NCI-H524 (cell line): ENCODE data around the gene RPL10.

Source experiments
- DNase-seq, 2 experiments: peaks; one replicate each; lab custom pipeline; 2025; lab: John Stamatoyannopoulos, UW

RPL10 gene

DNA sequence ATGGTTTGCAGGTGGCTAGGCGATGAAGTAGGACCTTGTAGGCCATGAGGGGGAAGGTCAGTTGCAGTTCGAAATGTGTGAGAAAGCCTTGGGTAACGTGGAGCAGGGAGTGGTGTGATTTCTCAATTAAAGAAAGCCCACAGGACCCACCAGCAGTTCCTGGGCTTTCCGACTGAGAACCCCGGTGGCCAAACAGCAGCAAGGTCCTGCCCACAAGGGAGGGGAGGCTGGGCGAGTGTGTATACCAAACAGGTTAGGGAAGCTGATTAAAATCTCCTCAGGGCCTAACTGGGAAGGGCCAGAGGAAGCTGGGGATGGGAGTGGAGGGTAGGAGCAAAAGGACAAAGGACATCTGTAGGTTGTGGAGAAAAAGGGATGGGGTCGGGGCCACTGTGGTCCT lies 32.7 kb downstream of the RPL10 start:
- DNase-seq, result no peak

DNA sequence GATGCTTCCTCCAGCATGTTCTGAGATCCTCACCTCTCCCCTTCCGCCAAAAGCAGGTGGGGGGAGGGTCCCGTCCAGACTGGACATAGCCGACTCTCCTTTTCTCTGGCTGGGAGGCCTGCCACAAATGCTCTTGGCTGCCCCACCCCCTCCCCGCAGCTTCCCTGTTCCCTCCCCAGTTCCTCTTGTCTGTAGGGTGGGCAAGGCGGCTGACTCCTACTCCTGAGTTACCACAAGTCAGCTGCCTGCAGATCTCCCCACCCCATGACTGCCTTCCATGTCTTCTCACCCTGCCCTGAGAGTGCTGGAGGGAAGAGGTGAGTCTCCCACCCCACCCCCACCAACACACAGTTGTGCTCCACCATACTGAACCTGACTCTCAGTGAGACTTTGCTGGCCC lies 33.2 kb downstream of the RPL10 start:
- no peak for DNase-seq

DNA sequence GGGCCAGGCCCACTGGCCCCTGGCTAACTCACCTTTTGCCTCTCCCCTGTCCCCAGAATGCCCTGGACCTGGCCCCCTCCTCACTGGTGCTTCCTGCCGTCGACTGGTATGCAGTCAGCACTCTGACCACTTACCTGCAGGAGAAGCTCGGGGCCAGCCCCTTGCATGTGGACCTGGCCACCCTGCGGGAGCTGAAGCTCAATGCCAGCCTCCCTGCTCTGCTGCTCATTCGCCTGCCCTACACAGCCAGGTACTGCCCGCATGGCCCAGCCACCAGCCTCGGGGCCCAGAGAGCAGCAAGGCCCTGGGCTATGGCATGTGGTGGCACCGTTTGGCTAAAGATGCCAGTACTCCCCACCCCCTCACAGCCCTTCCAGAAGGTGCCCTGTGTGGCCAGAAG lies 34.0 kb downstream of the RPL10 start:
- DNase-seq, result no peak

DNA sequence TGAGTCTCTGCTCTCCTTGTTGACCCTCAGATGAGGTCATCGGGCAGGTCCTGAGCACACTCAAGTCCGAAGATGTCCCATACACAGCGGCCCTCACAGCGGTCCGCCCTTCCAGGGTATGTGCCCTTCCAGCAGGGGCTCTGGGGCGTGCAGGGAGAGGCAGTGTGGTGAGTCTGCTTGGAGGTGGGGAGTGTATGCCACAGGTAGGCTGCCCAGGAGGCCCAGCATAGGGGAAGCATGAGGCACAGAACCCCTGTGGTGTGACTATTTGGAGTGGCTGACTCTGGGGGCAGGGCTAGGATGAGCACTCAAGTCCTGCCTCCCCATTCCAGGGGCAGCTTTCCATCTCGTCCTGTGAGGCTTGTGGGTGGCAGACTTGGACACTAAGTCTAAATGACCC lies 35.4 kb downstream of the RPL10 start:
- DNase-seq, result no peak

DNA sequence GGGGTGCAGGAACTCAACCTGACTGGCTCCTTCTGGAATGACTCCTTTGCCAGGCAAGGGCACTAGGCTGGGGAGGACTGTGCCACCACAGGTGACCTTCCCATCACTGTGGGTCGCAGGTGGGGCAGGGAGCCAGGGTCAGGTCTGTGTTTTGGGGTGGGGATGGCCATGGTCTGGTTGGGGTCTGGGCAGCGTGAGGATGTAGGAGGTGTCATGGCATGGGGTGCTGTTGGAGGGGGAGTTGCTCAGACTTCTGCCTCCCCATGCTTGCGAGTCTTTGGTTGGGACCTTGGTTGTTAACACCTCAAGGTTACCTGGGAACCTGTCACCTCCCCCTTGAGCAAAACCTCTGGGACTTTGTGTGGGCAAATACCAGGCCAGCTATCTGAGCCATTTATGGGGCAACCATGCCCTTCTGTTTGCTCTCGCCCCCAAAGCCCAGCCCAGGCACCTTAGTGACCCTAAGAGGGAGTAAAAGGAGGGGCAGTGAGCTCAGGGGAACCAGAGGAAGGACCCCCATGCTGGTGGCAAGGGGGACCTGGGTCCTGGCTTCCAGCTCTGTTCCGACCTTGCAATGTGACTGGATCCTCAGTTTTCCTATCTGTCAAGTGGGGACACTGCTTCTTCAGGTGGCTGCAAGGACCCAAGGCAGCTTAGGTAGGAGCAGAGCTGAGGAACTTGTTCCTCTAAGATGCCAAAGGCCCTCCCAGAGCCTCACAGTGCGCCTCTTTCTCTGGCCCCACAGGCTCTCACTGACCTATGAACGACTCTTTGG lies 36.4 kb downstream of the RPL10 start:
- no peak for DNase-seq

DNA sequence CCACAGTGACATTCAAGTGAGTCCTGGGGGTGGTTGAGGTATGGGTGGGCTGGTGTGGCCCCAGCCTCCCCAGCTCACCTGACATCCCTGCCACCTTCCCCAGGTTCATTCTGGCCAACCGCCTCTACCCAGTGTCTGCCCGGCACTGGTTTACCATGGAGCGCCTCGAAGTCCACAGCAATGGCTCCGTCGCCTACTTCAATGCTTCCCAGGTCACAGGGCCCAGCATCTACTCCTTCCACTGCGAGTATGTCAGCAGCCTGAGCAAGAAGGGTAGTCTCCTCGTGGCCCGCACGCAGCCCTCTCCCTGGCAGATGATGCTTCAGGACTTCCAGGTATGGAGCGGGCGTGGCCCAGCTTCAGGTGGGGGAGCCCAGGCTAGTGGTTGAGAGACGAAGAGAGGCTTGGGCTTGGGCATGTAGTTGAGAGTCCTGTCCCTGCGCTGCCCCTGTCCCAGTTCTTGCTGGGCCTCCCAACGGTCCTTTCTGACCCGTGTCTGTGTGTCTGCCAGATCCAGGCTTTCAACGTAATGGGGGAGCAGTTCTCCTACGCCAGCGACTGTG lies 37.1 kb downstream of the RPL10 start:
- no peak for DNase-seq

DNA sequence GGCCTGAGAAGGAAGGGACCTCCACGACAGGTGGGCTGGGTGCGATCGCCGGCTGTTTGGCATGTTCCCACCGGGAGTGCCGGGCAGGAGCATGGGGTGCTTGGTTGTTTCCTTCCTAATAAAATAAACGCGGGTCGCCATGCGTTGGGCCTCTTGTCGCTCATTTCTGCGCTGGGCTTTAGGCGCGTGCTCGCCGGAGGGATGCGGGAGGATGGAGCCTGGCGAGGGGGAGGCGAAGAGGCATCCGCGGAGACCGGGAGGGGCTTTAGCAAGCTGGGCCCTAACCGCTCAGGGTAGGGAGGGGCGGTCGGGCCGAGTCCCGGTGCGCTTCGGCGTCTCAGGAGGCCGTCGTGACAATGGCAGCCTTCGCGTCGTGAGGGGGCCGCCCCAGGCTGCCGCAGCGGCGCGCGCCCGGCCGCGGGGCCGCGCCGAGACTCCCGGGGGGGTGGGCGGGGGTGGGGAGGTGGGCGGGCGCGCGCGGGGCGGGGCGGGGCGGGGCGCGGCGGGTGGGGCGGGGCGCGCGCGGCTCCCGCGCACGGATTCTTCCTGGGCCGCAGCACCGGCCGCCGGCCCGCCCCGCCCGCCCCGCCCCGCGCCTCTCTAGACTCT lies 38.3 kb downstream of the RPL10 start:
- DNase-seq, result peak in 1 of 2 experiments; percentile 49

DNA sequence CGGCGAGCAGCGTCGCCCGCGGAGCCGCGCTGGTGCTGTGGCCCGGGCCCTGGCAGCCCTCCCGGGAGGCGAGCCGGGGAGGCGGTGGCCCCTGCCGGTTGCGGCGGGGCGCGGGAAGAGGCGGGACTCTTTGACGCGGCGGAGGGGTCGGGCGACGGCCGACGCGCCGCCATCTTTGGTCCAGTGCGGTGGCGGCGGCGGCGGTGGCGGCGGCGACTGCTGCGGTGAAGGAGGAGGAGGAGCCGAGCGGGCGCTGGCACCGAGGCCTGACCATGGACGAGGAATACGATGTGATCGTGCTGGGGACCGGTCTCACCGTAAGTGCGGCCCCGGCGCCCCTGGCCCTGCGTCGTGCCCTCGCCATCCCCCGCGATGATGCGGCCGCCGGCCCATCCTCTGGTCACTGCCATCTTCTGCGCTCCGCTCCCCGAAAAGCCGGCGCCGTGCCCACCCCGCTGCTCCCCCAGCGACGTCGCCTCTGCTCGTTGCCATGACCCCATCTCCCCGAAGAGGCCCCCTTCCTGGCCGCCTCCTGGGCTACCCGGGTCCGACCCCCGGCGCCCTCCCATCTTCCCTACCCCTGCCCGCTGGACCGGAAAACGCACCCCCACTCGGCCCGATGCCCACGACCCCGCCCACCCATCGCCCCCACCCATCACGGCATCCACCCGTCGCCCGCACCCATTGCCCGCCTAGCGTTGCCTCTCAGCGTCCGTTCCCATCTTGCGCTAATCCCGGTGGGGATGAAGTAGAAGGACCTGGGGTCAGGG lies 39.0 kb downstream of the RPL10 start, which contains the start of gene GDI1:
TSS of gene GDI1 (plus strand) at position 172 of the 770 bp plus-strand sequence. CDS start at position 273, 101 bp downstream.
- DNase-seq, result peak; percentile 22 to 40

DNA sequence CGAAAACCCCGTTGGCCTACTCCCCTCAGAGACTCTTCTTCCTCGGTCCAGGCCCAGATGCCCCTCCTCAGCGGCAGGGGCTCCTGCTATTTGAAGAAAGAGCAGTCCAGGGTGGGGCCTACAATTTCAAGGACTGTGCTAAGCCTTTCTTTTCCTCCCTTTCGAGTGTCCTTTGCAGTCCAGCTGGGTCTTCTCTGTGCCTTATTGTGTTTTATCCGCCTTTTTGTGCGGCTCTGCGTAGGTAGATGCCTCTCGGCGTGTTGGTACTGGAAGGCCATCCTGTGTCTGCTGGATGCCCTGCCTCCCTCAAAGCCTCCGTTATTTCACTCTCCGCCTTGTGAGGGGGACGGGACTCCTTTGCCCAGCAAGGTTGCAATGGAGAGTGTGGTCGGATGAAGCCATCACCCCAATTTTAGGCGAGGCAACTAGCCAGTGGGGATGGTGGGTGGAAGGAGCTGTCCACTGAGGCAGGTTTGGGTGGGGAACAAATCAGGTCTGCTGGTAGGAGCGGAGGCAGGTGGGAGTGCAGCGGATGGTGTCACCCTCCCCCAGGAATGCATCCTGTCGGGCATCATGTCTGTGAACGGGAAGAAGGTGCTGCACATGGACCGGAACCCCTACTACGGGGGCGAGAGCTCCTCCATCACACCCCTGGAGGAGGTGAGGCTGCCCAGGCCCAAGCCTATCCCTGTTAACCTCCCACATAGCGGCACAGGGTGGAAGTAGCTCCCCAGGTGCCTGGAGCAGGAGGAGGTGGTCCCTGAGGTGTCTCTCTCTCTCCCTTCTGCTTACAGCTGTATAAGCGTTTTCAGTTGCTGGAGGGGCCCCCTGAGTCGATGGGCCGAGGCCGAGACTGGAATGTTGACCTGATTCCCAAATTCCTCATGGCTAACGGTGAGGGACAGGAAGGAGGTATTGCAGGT lies 40.1 kb downstream of the RPL10 start:
- no peak for DNase-seq

DNA sequence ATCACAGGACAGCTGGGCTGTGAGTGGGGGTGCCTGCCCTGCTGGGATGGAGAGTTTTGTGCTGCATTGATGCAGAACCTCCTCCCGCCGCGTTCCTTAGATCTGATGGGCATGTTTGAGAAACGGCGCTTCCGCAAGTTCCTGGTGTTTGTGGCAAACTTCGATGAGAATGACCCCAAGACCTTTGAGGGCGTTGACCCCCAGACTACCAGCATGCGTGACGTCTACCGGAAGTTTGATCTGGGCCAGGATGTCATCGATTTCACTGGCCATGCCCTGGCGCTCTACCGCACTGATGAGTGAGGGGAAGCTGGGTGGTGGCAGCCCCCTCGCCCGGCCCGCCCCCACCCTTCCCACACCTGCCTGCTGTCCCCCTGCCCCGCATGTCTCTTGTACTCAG lies 41.7 kb downstream of the RPL10 start:
- DNase-seq, result no peak

DNA sequence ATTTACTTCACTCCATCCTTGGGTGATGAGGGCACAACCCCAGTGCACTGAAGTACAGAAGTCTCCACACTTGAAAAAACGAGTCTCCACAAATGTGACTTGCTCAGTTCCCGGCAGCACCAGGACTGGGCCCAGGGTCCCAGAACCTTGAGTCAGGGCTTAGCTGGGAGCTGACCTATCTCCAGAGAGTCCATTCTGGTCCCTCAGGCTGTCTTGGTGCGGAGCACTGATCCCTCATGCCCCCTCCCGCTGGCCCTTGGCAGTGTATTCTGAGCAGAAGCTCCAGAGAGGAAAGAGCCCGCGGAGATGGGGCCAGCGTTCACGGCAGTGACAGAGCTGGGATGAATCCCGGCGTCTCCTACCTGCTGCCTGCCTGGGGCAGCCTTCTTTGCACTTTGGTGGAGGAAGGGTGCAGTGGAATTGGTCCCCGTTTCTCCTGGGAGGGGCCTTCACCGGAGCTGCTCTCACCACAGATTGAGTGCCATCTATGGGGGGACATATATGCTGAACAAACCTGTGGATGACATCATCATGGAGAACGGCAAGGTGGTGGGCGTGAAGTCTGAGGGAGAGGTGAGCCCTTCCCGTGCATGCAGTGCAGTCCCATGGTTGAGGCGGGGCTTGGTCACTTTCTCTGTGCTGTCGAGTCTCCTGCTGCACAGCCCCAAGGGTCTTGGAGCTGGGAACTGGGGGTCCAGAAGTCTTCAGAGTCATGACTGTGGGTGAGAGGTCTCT lies 42.6 kb downstream of the RPL10 start:
- DNase-seq, result no peak

DNA sequence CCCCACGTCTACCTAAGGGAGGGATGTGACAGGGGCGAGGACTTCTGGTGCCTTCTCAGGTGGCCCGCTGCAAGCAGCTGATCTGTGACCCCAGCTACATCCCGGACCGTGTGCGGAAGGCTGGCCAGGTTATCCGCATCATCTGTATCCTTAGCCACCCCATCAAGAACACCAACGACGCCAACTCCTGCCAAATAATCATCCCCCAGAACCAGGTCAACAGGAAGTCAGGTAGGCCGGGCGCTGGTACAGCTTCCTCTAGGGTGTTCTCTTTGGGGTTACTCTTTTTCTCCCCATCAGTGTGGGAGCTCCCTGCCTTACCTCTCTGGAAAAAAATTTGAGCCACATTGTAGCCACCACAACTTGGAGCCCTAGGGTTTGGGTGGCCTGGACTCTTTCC lies 43.4 kb downstream of the RPL10 start:
- DNase-seq, result no peak

DNA sequence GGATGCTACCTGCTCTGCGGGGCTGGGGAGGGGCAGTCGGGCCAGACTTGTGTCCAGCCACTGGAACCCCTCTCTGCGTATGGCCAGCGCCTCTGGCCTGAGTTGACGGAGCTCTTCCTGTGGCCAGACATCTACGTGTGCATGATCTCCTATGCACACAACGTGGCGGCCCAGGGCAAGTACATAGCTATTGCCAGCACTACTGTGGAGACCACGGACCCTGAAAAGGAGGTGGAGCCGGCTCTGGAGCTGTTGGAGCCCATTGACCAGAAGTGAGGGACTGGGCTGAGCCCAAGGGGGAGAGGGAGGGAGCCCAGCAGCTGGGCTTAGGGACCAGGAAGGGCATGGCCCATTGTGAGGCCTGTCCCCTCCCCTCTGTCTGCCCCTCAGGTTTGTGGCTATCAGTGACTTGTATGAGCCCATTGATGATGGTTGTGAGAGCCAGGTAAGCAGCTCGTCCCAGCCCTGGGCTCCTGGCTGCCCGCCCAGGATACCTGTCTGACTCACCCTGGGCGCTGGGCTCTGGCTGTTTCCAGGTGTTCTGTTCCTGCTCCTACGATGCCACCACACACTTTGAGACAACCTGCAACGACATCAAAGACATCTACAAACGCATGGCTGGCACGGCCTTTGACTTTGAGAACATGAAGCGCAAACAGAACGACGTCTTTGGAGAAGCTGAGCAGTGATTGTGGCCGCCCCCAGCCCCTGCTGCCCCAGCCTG lies 44.0 kb downstream of the RPL10 start:
- no peak for DNase-seq

DNA sequence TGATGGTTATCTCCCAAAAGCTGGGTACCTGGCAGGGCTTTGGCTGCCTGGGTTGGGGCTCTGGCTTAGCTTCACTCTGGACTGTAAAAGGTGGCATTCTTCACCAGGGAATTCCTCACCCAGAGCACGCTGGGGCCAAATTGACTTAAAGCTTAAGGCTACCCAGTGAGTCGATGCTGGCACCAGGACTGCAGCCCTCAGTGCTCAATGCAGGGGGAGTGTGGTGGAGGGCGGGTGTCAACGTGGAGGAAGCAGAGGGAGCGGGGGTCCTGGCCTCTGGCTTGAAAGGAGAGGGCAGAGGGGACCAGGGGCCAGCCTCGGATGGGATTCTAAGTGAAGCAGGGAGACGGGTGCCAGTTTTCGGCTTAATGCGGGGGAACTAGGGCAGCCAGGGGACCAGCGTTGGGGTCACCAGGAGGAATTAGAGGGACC lies 45.3 kb downstream of the RPL10 start:
- DNase-seq, result peak in 1 of 2 experiments; percentile 10

DNA sequence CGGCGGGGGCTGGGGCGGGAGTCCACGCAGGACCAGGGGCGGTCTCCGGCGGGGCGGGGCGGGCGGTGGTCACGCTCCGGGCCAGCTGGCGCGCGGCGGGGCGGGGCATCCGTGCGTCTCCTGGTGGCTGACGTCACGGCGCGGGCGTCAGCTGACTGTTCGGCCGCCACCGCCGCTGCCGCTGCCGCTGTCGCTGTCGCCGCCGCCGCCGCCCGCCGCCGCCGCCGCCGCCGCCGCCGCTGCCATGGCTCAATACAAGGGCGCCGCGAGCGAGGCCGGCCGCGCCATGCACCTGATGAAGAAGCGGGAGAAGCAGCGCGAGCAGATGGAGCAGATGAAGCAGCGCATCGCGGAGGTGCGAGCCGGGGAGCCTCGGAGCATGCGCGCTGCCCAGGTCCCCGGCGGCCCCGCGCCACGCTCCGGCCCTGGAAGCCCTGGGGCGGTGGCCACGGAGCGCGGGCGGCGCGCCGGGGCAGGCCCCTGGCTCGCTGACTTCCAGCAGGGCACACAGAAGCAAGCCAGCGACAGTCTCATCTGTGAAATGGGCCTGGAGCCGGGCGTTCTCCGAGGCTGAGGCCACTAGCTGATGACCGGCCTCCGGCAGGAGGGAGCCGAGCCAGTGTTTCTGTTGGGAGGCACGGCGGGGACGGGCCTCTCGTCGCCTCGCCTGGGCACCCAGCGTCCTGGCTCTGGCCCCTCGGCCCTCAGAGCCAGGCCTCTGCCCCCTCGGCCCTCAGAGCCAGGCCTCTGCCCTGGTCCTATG lies 46.0 kb downstream of the RPL10 start, which contains the start of gene FAM50A:
TSS of gene FAM50A (plus strand) at position 150 of the 763 bp plus-strand sequence. CDS start at position 245, 95 bp downstream.
- DNase-seq, result peak; percentile 44 to 64

DNA sequence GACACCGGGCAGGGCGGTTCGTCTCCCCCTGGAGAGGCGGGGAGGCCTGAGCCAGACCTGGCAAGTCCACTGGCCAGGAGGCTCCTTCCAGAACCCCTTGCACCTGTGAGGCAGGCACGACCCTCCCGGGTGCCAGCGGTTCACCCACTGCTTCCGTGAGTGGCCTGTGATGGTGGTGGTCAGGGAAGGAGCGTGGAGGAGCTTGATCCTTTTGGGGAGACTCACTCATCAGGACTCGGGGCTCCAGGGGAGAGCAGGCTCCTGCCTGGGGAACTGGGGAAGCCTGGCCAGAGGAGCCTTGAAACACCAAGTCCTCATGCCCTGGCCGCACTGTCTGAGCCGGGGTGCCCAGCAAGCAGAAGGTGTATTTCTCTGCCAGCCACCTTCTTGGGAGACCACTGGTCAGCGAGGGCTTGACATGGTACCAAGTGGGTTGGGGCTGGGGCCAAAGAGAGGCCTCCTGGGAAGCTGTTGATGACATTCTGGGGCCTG lies 46.6 kb downstream of the RPL10 start:
- DNase-seq, result no peak

DNA sequence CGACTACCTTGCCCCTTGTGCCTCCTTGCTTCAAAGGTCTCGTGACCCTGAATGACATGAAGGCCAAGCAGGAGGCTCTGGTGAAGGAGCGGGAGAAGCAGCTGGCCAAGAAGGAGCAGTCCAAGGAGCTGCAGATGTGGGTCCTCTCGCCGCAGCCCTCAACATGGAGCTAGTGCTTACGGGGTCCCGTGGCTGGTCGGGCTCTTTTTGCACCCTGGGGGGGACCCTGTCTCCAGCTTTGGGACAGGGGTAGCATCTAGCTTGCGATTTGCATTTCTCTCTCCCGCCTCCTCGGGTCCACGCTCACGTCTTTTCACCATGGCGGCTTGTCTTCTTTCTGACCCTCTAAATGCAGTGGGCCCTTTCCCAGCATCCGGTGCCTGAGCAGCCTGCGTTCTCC lies 47.6 kb downstream of the RPL10 start:
- no peak for DNase-seq

DNA sequence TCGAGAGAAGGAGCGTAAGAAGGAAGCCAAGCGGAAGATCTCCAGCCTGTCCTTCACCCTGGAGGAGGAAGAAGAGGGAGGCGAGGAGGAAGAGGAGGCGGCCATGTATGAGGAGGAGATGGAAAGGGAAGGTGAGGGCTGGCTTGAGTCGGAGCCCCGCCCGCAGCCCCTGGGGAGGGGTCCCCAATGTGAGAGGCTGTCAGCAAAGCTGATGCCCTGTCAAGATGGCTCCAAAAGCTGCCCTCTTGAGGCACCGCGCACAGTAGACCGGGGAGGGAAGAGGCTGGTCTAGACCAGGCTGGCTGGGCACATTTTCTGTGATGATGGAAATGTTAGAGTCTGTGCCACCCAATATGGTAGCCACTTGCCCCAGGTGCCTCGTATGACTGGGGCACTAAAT lies 48.3 kb downstream of the RPL10 start:
- DNase-seq, result no peak

DNA sequence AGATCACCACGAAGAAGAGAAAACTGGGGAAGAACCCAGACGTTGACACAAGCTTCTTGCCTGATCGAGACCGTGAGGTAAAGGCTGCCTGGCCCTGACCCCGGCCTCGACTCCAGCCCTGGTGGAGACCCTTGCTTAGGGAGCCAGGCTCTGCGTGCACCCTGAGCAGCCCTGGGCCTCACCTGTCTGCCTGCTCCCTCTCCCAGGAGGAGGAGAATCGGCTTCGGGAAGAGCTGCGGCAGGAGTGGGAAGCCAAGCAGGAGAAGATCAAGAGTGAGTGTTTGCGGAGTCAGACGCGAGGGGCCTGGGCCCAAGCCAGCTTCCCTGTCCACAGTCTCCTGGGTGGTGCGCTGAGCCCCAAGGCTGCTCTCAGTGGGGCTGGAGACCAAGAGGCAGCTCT lies 50.3 kb downstream of the RPL10 start:
- no peak for DNase-seq
